Small intestine (tissue), 7 donors: Measurements from ENCODE around the gene HP1BP3. TPM values are rescaled to one million over a fixed set of nuclear protein-coding genes. Genes with fewer than 3 reads are reported as not detected.
A peak's percentile ranks its signal among the peaks of the same experiment; 100 is the strongest.

Experiments used
- DNase-seq, 2 donors: peaks; one replicate each; pipeline versions ENCODE4 v3.0.0 to v3.0.0-alpha.2; 2013
- FAIRE-seq: peaks from 2 replicates; lab custom pipeline; 2012; peaks lifted over from hg19 to GRCh38; lab: Jason Lieb, UNC
- H3K27ac ChIP-seq, 3 donors: one replicate each; pipeline ENCODE4 v1.5.1; 2013; ENCODE audit warnings: low read length in 2 of 3, mild to moderate bottlenecking in 2 of 3, control low read depth in 1 of 3, inconsistent platforms in 1 of 3, low read depth in 1 of 3, moderate library complexity in 1 of 3
- H3K27me3 ChIP-seq, 3 donors: one replicate each; pipeline ENCODE4 v1.6.1; 2013; ENCODE audit warnings: low read length in 3 of 3, inconsistent platforms in 1 of 3; ENCODE audit not compliant: control insufficient read depth in 3 of 3, insufficient read depth in 3 of 3
- H3K36me3 ChIP-seq, 3 donors: one replicate each; pipeline ENCODE4 v1.6.1; 2013; ENCODE audit warnings: low read length in 3 of 3, inconsistent platforms in 1 of 3, low read depth in 1 of 3, mild to moderate bottlenecking in 1 of 3, moderate library complexity in 1 of 3; ENCODE audit not compliant: control insufficient read depth in 3 of 3, insufficient read depth in 2 of 3
- H3K4me1 ChIP-seq, 3 donors: one replicate each; pipeline ENCODE4 v1.6.1; 2013; ENCODE audit warnings: low read length in 2 of 3, inconsistent platforms in 1 of 3, low read depth in 1 of 3, mild to moderate bottlenecking in 1 of 3, moderate library complexity in 1 of 3; ENCODE audit not compliant: control insufficient read depth in 3 of 3, insufficient read depth in 2 of 3
- H3K4me3 ChIP-seq, 3 donors: one replicate each; pipeline ENCODE4 v1.5.1; 2013; ENCODE audit warnings: low read length in 3 of 3, control low read depth in 1 of 3, inconsistent platforms in 1 of 3, low read depth in 1 of 3, mild to moderate bottlenecking in 1 of 3, moderate library complexity in 1 of 3
- H3K9me3 ChIP-seq, 2 donors: one replicate each; pipeline ENCODE4 v1.6.1; 2013; ENCODE audit warnings: low read depth in 1 of 2, low read length in 1 of 2; ENCODE audit not compliant: control insufficient read depth in 2 of 2, insufficient read depth in 1 of 2
- WGBS, 3 donors: extraction: QIAGEN DNeasy Blood & Tissue Kit; methylation state at CpG; one replicate each; pipeline ENCODE4 v1.1.7; 2013; 5-methylcytosine and 5-hydroxymethylcytosine counted together
- polyA plus RNA-seq, 4 donors: library from polyadenylated mRNA; stranded (reverse) in 3 of 4; unstranded in 1 of 4; fragments of 200-250 nt in 3 of 4; fragments of 120-200 nt in 1 of 4; gene quantifications; one replicate each; pipeline versions ENCODE4 v1.2.1 to v1.2.3, GENCODE V29; 2013
- donor health status: healthy with polysubstance abuse.
- donor health status: control.
- donor health status: control.
- donor health status: Bipolar disorder and iron deficiency.
- donor health status: healthy.

The HP1BP3 gene
- polyA plus RNA-seq, 4 donors, result 56.4 to 241 (median 89.0) TPM

DNA sequence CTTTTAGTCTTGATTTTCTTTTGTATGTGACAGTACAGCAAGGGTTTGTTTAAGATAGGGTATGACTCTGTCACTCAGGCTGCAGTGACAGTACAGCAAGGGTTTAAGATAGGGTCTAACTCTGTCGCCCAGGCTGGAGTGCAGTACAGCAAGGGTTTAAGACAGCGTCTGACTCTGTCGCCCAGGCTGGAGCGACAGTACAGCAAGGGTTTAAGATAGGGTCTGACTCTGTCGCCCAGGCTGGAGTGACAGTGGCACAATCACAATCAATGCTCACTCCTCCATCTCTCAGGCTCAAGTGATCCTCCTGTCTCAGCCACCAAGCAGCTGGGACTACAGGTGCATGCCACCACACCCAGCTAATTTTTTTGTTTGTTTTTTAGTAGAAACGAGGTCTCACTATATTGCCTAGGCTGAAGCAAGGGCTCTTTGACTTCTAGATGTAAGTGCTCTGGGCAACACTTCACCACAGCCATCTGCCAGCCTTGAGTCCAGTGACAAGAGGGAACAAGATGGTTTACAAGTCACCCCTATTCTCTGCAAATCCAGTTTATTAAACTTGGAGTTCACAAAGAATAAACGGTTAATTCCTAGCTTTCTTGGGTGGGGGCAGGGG, 53.6 kb downstream of the HP1BP3 start:
- DNase-seq (no peak), FAIRE-seq (no peak)
- H3K27ac ChIP-seq, result peak overlapping the region; percentile 61 to 87 (median 72)
- no peaks in the 10 kb centered on the region for H3K9me3 ChIP-seq
- peaks cover 3 to 42% (median 22%) of the 10 kb centered on the region in 3 donors for H3K27me3 ChIP-seq
- peaks cover 0 to 12% (median 4%) of the 10 kb centered on the region in 3 donors for H3K36me3 ChIP-seq
- peak overlapping the region in 1 of 3 donors; percentile 58 for H3K4me3 ChIP-seq
- 4 to 20% (median 11%) methylated on average over 7 of the region's 7 CpGs for WGBS, 3 donors
- H3K4me1 ChIP-seq, result peaks cover 0 to 17% (median 3%) of the 10 kb centered on the region in 3 donors

DNA sequence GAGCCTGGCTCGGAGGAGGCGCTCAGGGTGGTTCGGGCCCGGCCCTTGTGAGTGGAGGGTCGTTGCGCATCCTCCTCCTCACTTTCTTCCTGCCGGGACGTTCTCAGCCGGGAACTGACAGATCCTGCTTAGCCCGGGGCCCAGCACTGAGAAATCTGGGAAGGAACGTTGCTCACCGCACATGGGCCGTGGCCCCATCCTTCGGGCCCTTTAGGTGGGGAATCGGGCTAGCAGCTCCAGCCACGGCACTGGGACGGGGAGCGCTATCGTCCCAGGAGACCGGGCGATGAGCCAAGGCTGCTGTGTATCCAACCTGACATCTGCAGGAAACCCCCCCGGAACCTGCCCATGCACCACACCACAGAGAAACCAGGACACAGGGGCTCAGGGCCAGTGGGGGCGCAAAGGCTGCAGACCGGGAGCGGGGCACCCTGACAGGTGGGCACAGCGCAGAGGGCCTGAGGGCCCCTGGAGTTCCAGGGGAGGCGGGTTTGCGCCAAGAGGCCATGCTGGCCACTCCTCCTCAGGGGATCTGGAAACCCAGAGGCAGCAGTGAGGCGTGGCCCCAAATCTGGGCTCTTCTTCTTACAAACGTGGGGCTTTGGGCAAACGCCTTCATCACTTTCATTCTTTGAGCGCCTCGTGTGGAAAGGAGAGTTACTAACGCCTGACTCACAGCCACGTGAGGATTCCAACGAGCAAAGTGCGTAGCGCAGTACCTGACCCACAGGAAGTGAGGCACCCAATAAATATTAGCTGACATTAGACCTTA, 54.3 kb downstream of the HP1BP3 start, which contains the start of gene SH2D5:
SH2D5 (minus strand) TSS at position 116 of the 772 bp plus-strand sequence. CDS start 4,659 bp downstream, outside the sequence.
- H3K27me3 ChIP-seq, result peaks cover 3 to 47% (median 22%) of the 10 kb centered on the region in 3 donors
- FAIRE-seq (no peak), DNase-seq (peak; percentile 94 to 95)

DNA sequence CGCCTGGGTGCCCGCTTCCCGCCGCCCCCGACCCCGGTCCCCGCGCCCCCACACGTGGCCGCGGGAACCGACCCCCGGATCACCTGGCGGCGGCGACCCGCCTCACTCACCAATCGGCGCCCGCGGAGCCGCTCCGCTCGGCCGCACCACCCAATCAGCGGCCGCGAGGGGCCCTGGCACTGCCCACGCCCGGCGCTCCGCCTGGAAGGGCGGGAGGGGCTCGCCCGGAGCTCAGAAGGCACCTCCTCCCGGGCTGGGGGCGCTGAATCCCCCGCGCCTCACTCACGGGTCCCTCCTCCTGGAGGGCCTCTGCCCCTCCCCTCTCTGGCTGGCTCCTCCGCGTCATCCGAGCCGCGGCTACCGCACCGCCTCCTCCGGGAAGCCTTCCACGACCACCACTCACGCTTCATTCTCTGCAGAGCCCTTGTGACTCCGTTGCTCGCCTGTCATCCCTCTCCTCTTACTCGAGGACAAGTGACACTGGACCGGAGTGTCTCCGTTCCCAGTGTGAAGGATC, 55.0 kb downstream of the HP1BP3 start:
- 0 to 2% (median 1%) methylated on average over 33 to 55 of the region's 55 CpGs for WGBS, 3 donors
- Histone ChIP-seq H3K27me3 (peaks cover 3 to 47% (median 22%) of the 10 kb centered on the region in 3 donors), H3K4me1 (peaks cover 0 to 17% (median 3%) of the 10 kb centered on the region in 3 donors), H3K36me3 (peaks cover 0 to 8% (median 0%) of the 10 kb centered on the region in 3 donors), H3K9me3 (no peaks in the 10 kb centered on the region), H3K4me3 (peak overlapping the region in 2 of 3 donors; percentile 58 to 68), H3K27ac (no peak overlapping the region)
- FAIRE-seq, result no peak
- DNase-seq, result peak; percentile 27 to 70

More for the DNA sequence above, 54.3 kb downstream of the HP1BP3 start, which contains the start of gene SH2D5:
- H3K4me1 ChIP-seq, result peaks cover 0 to 17% (median 3%) of the 10 kb centered on the region in 3 donors
- peaks cover 0 to 12% (median 4%) of the 10 kb centered on the region in 3 donors for H3K36me3 ChIP-seq
- WGBS, 3 donors, result 1% methylated on average over 38 of the region's 38 CpGs
- H3K9me3 ChIP-seq, result no peaks in the 10 kb centered on the region
- peak within 1 kb of the TSS; percentile 61 to 87 (median 72) for H3K27ac ChIP-seq
- peak within 1 kb of the TSS in 2 of 3 donors; percentile 58 to 68 for H3K4me3 ChIP-seq

DNA sequence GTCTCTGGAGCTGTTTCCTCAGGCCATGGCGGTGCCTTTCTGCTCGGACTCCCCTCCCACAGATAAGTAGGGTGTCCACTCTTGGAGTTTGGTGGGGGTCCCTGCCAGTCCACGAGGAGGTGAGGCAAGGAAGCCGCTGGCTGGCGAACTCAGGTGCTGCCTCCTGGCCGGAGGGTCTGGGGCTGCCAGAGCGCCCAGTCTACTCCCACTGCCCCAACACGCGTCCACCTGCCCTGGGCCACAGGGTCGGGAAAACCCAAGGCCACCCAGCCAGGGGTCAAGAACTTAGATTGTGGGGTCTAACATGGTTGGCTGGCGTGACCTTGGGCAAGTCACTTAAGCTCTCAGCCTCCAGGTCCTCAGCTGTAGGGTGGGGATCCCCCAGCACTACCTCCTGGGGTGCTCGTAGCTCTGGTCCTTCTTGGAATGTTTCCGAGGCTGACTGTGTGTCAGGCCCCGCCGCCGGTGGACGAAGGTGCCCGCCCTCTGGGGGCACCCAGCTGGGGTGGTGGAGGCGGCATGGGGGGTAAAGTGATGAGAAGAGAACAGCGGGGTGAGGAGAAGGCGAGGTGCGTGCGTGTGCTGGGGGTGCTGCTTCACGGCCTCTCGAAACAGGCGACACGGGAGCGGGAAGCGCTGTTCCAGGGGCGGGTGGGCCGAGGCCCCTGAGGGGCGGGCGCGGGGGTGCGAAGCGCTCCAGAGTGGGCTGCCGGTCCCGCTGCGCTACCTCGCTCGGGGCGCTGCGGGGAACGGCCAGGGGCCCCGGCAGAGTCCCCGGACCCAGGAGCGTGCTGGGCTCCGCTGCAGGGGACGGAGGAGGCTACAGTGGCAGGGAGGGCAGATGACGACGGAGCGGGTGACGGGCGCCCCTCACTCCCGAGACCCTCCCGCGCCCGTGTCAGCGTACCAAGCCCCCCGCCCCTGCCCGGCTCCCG, 55.8 kb downstream of the HP1BP3 start:
- H3K36me3 ChIP-seq, result peaks cover 0 to 5% (median 0%) of the 10 kb centered on the region in 3 donors
- no peak overlapping the region for H3K27ac ChIP-seq
- FAIRE-seq (no peak), DNase-seq (peak in 1 of 2 donors; percentile 37)
- H3K4me3 ChIP-seq, result peak overlapping the region in 2 of 3 donors; percentile 19 to 68
- H3K4me1 ChIP-seq, result peaks cover 0 to 17% (median 3%) of the 10 kb centered on the region in 3 donors
- H3K9me3 ChIP-seq, result no peaks in the 10 kb centered on the region
- peaks cover 3 to 47% (median 22%) of the 10 kb centered on the region in 3 donors for H3K27me3 ChIP-seq
- 15 to 16% (median 15%) methylated on average over 45 to 62 of the region's 62 CpGs for WGBS, 3 donors

DNA sequence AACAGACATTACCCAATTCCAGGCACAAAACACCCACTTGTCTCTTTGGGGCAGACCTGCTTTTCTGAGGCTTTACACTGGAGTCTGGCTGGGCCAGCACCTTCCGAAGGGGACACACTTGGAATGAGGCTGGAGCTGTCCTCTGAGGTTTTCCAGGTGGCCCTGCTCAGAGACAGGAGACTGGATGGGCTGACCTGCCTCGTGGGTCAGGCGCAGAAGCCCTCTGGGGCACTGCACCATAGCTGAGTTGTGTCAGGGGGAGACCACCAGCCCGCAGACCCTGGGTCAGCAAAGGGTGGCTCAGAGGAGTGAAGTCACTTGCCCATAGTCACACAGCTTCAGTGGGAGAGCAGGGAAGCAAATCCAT, 56.4 kb downstream of the HP1BP3 start:
- Histone ChIP-seq H3K36me3 (peaks cover 0 to 2% (median 0%) of the 10 kb centered on the region in 3 donors), H3K27me3 (peaks cover 3 to 47% (median 22%) of the 10 kb centered on the region in 3 donors), H3K27ac (no peak overlapping the region), H3K9me3 (no peaks in the 10 kb centered on the region), H3K4me3 (no peak overlapping the region), H3K4me1 (peaks cover 0 to 17% (median 3%) of the 10 kb centered on the region in 3 donors)
- 52 to 55% (median 54%) methylated on average over 4 of the region's 4 CpGs for WGBS, 3 donors
- FAIRE-seq, result no peak
- DNase-seq, result no peak

DNA sequence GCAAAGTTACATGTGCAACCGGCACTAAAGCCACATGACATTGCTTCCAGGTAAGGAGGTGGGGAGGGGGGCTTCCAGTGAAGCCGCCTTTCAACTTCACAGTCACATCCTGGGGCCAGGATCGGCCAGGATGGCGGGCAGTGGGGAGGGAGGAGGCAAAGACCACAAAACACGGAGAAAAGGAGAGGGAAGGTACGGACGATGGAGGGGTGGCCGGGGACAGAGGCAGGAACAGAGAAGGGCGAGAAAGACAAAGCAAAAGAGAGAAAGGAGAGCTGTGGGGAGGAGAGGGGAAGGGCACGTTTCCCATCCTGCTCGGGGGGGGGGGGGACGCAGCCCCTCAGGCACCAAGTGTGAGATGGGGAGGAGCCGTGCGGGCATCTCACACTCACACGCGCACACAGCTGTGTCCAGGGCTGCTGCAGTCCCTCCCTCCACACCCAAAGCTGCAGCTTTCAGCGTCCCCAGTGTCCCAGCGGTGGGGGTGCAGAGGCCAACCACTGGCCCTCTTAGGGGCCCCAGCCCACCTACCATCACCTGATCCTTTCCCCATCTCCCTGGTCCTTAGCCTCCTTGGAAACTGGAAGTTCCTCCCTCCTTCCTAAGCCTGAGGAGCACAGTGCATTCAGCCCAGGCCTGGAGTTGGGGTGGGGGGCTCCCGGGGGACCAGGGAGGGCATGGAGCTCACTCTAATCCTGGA, 57.0 kb downstream of the HP1BP3 start:
- H3K9me3 ChIP-seq, result no peaks in the 10 kb centered on the region
- H3K27me3 ChIP-seq, result peaks cover 3 to 47% (median 22%) of the 10 kb centered on the region in 3 donors
- no peak for DNase-seq
- H3K36me3 ChIP-seq, result no peaks in the 10 kb centered on the region
- H3K4me3 ChIP-seq, result no peak overlapping the region
- no peak overlapping the region for H3K27ac ChIP-seq
- FAIRE-seq, result no peak
- 9 to 15% (median 14%) methylated on average over 15 to 19 of the region's 19 CpGs for WGBS, 3 donors
- H3K4me1 ChIP-seq, result peaks cover 0 to 17% (median 3%) of the 10 kb centered on the region in 3 donors

DNA sequence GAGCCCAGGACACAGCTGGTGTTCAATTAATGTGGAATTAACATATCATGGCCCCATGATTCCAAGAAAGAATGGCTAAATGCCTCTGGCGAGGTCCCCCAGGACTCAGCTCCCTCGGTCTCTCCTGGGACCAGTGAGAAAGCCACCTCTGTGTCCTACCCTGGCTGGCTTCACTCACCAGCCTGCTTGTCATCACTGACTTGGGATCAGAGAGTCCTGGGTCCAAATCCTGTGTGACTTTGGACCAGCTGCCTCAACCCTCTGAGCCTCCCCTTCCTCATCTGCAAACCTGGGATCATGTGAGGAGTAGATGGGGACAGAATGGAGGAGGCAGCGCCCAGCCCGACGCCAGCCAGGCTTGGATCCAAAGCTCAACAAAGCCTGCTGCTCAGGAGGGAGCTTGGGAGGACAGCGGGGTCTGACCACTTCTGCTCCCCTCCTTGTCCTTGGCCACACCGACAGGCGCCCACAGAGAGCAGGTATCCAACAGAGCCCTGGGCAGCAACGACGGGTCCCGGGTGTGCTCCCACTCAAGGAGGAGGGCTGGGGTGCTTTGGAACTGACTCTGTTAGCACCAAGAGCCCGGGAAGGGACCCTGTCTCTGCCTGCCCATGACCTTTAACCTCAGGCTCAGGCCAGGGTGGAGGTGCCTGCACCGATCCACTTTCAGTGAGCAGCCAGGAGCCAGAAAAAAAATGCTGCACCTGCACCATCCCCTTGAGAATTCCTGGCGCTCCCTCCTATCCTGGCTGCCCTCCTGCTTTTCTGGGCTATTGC, 57.8 kb downstream of the HP1BP3 start:
- FAIRE-seq (no peak), DNase-seq (no peak)
- peaks cover 0 to 17% (median 3%) of the 10 kb centered on the region in 3 donors for H3K4me1 ChIP-seq
- peaks cover 3 to 47% (median 22%) of the 10 kb centered on the region in 3 donors for H3K27me3 ChIP-seq
- H3K36me3 ChIP-seq, result no peaks in the 10 kb centered on the region
- no peak overlapping the region for H3K27ac ChIP-seq
- 38 to 59% (median 44%) methylated on average over 14 of the region's 14 CpGs for WGBS, 3 donors
- no peaks in the 10 kb centered on the region for H3K9me3 ChIP-seq
- no peak overlapping the region for H3K4me3 ChIP-seq
